DND-41 (cell line): ENCODE results near the gene PCDHA7.

Experiments used
- CTCF ChIP-seq: IDR thresholded peaks from 2 replicates; pipeline ENCODE4 v1.5.1; 2012; ENCODE audit warnings: borderline replicate concordance, low read length, moderate library complexity, mild to moderate bottlenecking; ENCODE audit not compliant: poor library complexity, severe bottlenecking; ENCODE audit errors: extremely low read depth
- EZH2 ChIP-seq: IDR thresholded peaks from 3 replicates; pipeline ENCODE4 v1.6.1; 2012; ENCODE audit warnings: borderline replicate concordance, low read depth, mild to moderate bottlenecking, moderate library complexity, low read length, inconsistent platforms; ENCODE audit not compliant: severe bottlenecking

- TF ChIP-seq CTCF: no peak
- TF ChIP-seq EZH2: no peak
Observed at GRCh38 chr5:140833993-140834392, at the start of gene PCDHA7.
